HG03039 (cell line): Measurements from ENCODE around the gene BMP7.
"Not testable (repeated sequence)": the region's sequence is repeated elsewhere in the genome, so short reads cannot be mapped to it uniquely, and the experiment has no call there.

ENCODE experiments used
- ATAC-seq: cut with Tn5 transposase; IDR thresholded peaks from one replicate; pipeline ENCODE4 v1.9.1; 2021; ENCODE audit warnings: mild to moderate bottlenecking, moderate library complexity; ENCODE audit not compliant: unreplicated experiment

Gene BMP7

GRCh38 chr20:57251344-57251743, 15.1 kb downstream of the BMP7 start:
- no peak for ATAC-seq

DNA sequence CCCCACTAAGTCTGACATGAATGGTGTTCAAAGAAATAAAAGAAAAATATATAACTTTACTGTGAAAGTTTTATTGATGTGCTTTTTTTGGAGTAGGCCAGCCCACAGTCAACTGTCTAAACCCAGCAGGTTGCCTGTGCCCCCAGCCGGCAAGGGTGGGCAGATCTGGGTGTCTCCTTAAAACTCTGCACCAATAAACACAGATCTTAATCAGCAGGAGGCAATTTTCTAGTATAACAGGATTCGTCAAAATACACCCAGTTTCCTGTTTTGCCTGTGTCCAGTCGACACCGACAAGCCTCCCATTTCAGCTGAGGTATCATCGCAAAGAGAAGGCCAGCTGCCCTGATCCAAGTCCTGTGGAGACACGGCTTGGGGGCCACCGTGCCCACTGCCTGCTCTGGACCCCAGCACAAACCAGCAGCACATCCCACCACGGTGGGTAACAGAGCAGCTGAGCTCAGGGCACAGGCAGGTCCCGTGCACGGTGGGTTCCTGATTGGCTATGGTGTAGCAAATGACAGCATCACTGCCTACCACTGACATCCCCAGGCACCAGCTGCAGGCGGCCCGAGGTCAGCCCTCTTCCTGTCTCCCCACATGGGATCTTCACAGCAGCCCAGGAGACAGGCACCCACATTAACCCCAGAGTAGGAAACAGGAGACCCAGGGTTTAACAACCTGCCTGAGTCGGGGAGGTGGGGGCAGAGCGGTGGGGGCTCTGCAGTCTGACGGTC, 15.7 kb downstream of the BMP7 start:
- ATAC-seq: no peak

GRCh38 chr20:57249772-57250171, 16.7 kb downstream of the BMP7 start:
- ATAC-seq: no peak

DNA sequence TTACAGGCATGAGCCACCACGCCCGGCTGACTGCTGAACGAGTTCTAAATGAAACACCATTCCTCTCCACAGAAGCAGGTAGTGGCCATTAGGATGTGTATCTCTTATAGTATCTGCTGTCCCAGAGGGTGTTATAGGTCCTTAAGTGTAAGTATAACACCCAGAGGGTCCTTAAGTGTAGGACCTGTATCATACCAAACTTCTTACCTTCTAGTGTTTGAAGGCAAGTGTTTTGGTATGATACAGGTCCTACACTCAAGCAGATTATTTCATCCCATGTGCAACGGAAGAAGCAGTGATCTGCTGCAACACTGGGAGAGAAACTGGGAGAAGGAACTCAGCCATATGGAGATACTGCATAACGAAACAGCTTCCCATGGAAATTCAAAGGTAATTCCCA, 17.4 kb downstream of the BMP7 start:
- ATAC-seq: no peak

DNA sequence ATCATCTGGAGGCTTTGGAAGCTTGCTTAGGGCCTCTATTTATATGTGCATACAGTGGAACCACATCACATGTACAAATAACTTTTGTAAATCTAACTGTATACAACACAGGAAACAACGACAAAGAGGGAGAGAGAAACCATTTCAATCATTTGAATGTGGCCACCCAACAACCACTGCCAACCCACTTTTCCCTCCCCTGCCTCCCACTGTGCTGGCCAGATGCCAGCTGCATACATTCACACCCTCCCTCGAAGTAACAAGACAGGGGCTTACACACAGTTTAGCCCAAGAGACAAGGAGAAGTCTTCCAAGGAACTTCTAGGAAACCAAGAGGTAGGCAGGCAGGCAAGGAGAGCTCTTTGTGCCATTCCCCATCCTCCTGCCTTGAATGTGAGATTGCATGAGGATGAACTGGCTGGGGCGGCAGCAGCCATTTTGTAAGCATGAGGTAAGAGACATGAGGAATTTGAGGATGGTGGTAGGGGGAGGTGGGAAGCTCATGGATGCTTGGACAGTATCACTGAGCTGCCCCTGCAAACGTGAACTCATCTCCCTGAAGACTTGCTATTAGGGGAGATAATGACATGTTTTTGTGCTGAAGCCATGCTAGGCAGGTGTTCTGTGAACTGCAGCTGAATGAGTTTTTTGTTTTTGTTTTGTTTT, 18.2 kb downstream of the BMP7 start:
- ATAC-seq: no peak

- ATAC-seq: no peak
Observed at GRCh38 chr20:57247292-57247965, 19.0 kb downstream of the BMP7 start.

GRCh38 chr20:57245997-57246396, 20.4 kb downstream of the BMP7 start:
- ATAC-seq: no peak

- ATAC-seq: no peak
Observed at GRCh38 chr20:57244627-57245214, 21.7 kb downstream of the BMP7 start.

DNA sequence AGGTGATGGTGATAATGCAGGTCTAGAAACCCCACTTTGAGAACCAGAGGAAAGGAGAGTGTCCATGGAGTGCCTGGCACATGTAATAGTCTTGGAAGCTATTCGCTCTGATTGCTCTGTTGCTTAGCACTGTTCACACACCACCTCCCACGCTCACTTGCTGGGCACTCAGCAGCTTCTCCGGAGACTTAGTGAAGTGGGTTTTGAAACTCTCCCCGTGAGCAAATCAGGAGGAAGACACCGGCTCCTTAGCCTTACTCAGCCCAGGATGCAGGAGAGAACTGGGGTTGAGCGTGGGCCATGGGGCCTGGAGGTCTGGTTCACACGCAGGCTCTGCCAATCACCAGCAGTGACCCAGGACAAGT, 22.2 kb downstream of the BMP7 start:
- no peak for ATAC-seq

DNA sequence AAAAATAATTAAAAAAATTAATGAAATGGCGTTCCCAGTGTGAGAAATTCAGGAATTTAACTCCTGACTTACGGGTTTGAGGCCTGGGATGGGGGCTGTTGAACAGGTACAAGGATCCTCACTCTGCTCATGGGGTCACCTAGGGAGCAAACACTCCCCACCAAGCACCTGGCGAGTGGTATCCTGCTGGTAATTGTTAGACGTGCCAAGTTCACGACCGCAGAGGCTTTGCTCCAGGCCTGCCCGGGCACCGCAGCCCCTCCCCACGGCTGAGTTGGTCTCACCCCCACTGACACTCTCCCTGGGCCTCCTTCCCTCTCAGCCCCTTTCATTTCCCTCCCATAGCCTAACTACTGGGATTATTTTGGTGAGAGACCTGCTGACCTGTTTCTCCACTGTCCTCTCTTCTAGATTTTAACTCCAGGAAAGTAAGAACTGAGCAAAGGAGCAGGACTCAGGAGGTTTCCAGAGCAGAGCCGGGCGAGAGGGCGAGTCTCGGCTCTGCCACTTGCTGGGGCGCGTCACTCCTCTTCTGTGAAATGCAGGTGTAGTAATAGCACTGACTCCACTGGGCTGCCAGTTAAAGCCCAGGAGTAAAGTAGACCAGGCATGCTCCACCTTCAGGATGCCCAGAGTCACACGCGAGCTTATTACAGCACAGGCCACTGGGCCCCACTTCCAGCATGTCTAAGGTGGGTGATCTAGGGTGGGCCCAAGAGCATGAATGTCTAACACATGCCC, 22.8 kb downstream of the BMP7 start:
- no peak for ATAC-seq

DNA sequence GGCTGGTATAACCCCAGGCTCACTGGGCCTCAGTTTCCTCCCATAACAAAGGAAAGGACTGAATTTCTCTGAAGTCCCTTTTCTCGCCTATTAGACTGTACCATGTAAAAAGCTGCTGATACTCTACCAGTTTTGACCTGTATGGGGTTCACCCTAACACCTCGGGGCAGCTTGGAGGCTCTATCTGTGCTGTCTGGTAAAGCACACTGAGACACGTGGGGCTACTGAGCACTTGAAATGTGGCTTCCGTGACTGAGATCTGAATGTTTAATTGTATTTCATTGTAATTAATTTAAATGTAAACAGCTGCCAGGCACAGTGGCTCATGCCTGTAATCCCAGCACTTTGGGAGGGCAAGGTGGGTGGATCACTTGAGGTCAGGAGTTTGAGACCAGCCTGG, 24.0 kb downstream of the BMP7 start:
- no peak for ATAC-seq

- no peak for ATAC-seq
Observed at GRCh38 chr20:57241363-57241991, 25.0 kb downstream of the BMP7 start.

DNA sequence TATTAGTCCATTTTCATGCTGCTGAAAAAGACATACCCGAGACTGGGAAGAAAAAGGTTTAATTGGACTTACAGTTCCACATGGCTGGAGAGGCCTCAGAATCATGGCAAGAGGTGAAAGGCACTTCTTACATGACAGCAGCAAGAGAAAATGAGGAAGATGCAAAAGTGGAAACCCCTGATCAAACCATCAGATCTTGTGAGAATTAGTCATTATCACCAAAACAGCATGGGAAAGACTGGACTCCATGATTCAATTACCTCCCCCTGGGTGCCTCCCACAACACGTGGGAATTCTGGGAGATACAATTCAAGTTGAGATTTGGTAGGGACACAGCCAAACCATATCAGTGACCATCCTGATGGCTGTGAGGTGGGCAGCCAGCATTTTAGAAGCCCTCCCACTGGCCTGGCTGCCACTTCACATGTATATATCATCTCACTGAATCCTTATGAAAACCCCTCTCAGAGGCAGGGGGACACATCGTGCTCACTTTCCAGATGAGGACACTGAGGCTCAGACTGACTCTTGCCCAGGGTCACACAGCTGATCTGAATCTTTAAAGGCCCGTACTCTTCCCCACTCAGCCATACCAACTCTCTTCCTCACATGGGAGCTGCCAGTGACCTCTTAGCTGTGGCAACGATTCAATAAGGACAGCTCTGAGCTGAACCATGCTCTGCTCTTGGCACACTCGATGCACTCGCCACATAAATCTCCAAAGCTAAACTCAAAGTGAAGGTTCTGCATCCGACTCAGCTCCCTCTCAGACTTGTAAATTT, 25.7 kb downstream of the BMP7 start:
- no peak for ATAC-seq

- ATAC-seq: not testable (repeated sequence)
Observed at GRCh38 chr20:57239725-57240124, 26.7 kb downstream of the BMP7 start.

DNA sequence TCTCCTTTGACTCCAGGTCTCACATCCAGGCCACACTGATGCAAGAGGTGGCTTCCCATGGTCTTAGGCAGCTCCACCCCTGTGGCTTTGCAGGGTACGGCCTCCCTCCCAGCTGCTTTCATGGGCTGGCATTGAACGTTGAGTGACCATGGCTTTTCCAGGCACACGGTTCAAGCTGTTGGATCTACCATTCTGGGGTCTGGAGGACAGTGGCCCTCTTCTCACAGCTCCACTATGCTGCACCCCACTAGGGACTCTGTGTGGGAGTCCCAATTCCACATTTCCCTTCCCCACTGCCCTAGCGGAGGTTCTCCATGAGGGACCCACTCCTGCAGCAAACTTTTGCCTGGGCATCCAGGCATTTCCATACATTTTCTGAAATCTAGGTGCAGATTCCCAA, 27.1 kb downstream of the BMP7 start:
- ATAC-seq: not testable (repeated sequence)

DNA sequence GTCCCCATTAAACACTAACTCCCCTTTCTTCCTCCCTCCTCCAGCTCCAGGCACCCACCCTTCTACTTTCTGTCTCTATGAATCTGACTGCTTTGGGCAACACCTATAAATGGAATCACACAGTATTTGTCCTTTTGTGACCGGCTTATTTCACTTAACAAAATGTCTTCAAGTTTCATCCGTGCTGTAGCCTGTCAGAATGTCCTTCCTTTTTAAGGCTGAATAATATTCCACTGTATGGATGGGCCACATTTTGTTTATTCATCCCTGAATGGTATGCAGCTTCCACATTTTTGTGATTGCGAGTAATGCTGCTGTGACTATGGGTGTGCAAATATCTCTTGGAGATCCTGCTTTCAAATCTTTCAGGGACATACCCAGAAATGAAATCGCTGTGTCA, 28.4 kb downstream of the BMP7 start:
- no peak for ATAC-seq

GRCh38 chr20:57237585-57237953, 28.9 kb downstream of the BMP7 start:
- ATAC-seq: no peak

DNA sequence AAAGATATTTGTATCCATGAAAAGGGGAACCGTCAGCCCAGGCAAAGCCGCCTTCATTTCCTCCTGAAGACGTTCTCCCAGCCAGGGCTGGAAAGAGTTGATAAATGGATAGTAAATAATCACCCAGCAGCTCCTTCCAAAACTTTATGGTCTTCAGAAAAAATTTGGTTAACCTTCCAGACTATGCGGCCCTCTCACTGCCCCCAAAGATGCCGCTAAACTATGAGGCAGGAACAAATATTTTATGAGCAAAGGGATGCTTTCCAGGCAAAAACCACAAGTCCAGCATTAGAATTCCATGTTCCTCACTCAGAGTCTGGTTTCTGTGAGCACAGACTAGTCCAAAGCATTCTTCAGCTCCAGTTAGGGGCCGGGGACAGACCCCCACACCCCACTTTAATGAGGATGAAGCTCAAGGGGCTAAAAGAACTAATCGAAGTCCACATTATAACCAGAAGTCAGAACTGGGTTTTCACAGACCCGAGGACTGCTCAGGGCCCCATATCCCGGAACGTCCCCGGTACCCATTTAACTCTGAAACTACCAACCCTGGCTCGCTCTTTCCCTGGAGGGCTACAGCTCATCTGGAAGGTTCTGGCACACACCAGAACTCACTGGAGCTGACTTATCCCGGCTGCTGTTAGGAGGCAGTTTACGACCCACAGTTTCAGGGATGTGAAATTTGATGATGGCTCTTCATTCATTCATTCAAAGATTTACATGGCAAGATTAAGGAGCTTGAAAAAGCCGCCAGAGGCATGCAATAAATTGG, 29.4 kb downstream of the BMP7 start:
- ATAC-seq: no peak

DNA sequence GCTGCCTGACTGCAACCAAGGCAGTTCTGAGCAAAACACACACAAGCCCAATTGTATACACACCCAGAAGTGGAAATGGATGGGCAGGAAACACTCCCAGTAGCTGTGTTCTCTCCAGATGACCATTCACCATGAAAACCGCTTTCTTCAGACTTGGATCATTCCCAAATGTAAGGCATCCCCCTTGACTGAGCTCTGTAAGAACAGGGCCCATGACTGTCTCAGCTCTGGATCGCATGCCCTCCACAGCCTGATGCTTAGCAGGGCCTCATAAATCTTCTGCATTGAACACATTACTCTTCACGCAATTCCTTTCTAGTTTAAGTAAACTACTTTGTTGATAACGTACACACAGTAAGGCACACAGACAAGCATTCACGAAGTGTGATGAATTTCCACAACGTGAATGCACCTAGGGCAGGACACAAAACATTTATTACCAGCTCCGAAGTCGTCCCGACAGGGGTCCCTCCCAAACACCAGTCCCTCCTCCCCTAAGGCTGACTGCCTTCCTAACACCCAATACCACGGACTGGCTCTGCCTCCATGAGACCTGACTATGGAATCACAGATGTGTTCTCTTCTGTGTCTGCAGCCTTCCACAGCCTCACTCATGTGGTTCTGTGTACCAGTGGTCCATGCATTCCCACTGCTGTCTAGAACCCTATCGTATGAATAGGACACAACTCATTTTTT, 31.7 kb downstream of the BMP7 start:
- ATAC-seq: no peak
